MCF 10A (cell line): ENCODE measurements around the gene BRCC3. TPM values are rescaled to one million over a fixed set of nuclear protein-coding genes. Genes with fewer than 3 reads are reported as not detected.

Experiments used
- BruUV-seq: library from RNA; stranded (reverse); fragments of 400-500 nt; replicated peaks from 2 replicates; lab custom pipeline; 2021; lab: Mats Ljungman, UMichigan
- CTCF ChIA-PET: fragments of 300-600 bp; sonication (Branson Sonifier 250); formaldehyde crosslinking; extraction: SDS; loops from one replicate; lab custom pipeline; 2021; ENCODE audit warnings: antibody characterized with exemption, inconsistent platforms; lab: Yijun Ruan, JAX
- POLR2A ChIA-PET: fragments of 300-600, 350-650 bp; sonication (Branson Sonifier 250); formaldehyde crosslinking; extraction: SDS; loops from one replicate; lab custom pipeline; 2020; ENCODE audit warnings: antibody characterized with exemption, inconsistent platforms; lab: Yijun Ruan, JAX
- DNase-seq: peaks from one replicate; pipeline ENCODE4 v3.0.0-alpha.2; 2018; ENCODE audit not compliant: unreplicated experiment
- H3K27ac Mint-ChIP-seq: one replicate; pipeline ENCODE4 v1.8.0; 2022; ENCODE audit warnings: mild to moderate bottlenecking, low read depth, mixed read lengths; ENCODE audit not compliant: unreplicated experiment
- H3K27me3 Mint-ChIP-seq: one replicate; pipeline ENCODE4 v1.8.0; 2022; ENCODE audit warnings: mixed read lengths; ENCODE audit not compliant: insufficient read depth, unreplicated experiment
- H3K36me3 Mint-ChIP-seq: one replicate; pipeline ENCODE4 v1.8.0; 2022; ENCODE audit warnings: mild to moderate bottlenecking, moderate library complexity, mixed read lengths; ENCODE audit not compliant: insufficient read depth, unreplicated experiment
- H3K4me1 Mint-ChIP-seq: one replicate; pipeline ENCODE4 v1.8.0; 2022; ENCODE audit warnings: mixed read lengths; ENCODE audit not compliant: insufficient read depth, unreplicated experiment
- H3K4me3 Mint-ChIP-seq: one replicate; pipeline ENCODE4 v1.8.0; 2022; ENCODE audit warnings: mild to moderate bottlenecking, moderate library complexity, mixed read lengths; ENCODE audit not compliant: unreplicated experiment
- H3K9me3 Mint-ChIP-seq: one replicate; pipeline ENCODE4 v1.8.0; 2022; ENCODE audit warnings: mixed read lengths; ENCODE audit not compliant: unreplicated experiment
- intact Hi-C: fragments of 100-400 bp; cut with micrococcal nuclease; formaldehyde crosslinking; loops from 2 replicates; pipeline ENCODE4 v1.14.1; 2022
- total RNA-seq: library from RNA; stranded (reverse); gene quantifications from 2 replicates; pipeline ENCODE4 v1.2.3, GENCODE V29; 2022
- TF ChIP-seq, protein P1 (sequence below): fragments of 200-600 bp; IDR thresholded peaks from one replicate; pipeline ENCODE4 v1.8.0; 2022; ENCODE audit warnings: antibody characterized with exemption, mild to moderate bottlenecking; ENCODE audit not compliant: unreplicated experiment

The BRCC3 gene
- total RNA-seq, 1 experiment from 2014 or later: 21.1 TPM

DNA sequence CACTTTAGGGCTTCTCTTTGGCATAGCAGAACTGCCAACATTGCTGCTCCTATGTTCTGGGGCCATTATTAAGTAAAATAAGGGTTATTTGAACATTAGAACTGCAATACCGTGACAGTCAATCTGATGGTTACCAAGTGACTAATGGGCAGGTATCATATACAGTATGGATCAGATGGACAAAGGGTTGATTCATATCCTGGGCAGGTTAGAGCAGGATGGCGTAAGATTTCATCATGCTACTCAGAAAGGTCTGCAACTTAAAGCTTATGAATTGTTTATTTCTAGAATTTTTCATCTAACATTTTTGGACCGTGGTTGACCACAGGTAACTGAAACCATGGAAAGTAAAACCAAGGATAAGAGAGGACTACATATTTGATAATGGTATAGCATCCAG is 40.9 kb downstream of the BRCC3 start:
- CTCF ChIA-PET: interaction anchor here (2.6 kb wide), 1 partner anchor 18 kb away, joined by 10 read pairs; no protein-coding TSS in a partner anchor
- no TSS peak for BruUV-seq
- TF ChIP-seq, protein P1, sequence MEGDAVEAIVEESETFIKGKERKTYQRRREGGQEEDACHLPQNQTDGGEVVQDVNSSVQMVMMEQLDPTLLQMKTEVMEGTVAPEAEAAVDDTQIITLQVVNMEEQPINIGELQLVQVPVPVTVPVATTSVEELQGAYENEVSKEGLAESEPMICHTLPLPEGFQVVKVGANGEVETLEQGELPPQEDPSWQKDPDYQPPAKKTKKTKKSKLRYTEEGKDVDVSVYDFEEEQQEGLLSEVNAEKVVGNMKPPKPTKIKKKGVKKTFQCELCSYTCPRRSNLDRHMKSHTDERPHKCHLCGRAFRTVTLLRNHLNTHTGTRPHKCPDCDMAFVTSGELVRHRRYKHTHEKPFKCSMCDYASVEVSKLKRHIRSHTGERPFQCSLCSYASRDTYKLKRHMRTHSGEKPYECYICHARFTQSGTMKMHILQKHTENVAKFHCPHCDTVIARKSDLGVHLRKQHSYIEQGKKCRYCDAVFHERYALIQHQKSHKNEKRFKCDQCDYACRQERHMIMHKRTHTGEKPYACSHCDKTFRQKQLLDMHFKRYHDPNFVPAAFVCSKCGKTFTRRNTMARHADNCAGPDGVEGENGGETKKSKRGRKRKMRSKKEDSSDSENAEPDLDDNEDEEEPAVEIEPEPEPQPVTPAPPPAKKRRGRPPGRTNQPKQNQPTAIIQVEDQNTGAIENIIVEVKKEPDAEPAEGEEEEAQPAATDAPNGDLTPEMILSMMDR: no peak
- POLR2A ChIA-PET: interaction anchor here (0.5 to 2.2 kb wide), 4 partner anchors 8 to 531 kb away, joined by 3 to 8 read pairs (median 4); no protein-coding TSS in a partner anchor
- intact Hi-C loops: no loop called here
- H3K4me1 Mint-ChIP-seq: peaks cover 14% of the 10 kb centered on the region
- peak; percentile 83 for DNase-seq
- H3K9me3 Mint-ChIP-seq: peaks cover 5% of the 10 kb centered on the region
- H3K27ac Mint-ChIP-seq: peak overlapping the region; percentile 89
- H3K36me3 Mint-ChIP-seq: peaks cover 29% of the 10 kb centered on the region
- no peaks in the 10 kb centered on the region for H3K27me3 Mint-ChIP-seq
- H3K4me3 Mint-ChIP-seq: no peak overlapping the region

GRCh38 chrX:155113097-155113496 is 41.8 kb downstream of the BRCC3 start:
- BruUV-seq: no TSS peak
- CTCF ChIA-PET: no interaction called here

GRCh38 chrX:155115174-155115819 is 44.0 kb downstream of the BRCC3 start:
- TF ChIP-seq, protein P1: no peak
- intact Hi-C loops: no loop called here
- CTCF ChIA-PET: interaction anchor here (1.3 kb wide), 1 partner anchor 21 kb away, joined by 5 read pairs; no protein-coding TSS in a partner anchor
- H3K27me3 Mint-ChIP-seq: no peaks in the 10 kb centered on the region
- H3K4me3 Mint-ChIP-seq: no peak overlapping the region
- H3K36me3 Mint-ChIP-seq: peaks cover 32% of the 10 kb centered on the region
- POLR2A ChIA-PET: no interaction called here
- peak; percentile 27 for DNase-seq
- peaks cover 5% of the 10 kb centered on the region for H3K9me3 Mint-ChIP-seq
- no peak overlapping the region for H3K27ac Mint-ChIP-seq
- no TSS peak for BruUV-seq
- peaks cover 11% of the 10 kb centered on the region for H3K4me1 Mint-ChIP-seq

More at GRCh38 chrX:155113097-155113496, 41.8 kb downstream of the BRCC3 start:
- peaks cover 5% of the 10 kb centered on the region for H3K9me3 Mint-ChIP-seq
- H3K4me1 Mint-ChIP-seq: peaks cover 11% of the 10 kb centered on the region
- intact Hi-C loops: no loop called here
- no peak overlapping the region for H3K27ac Mint-ChIP-seq
- H3K36me3 Mint-ChIP-seq: peaks cover 20% of the 10 kb centered on the region
- POLR2A ChIA-PET: interaction anchor here (0.5 to 2.2 kb wide), 3 partner anchors 48 to 195 kb away, joined by 3 to 8 read pairs (median 4); no protein-coding TSS in a partner anchor
- H3K27me3 Mint-ChIP-seq: no peaks in the 10 kb centered on the region
- H3K4me3 Mint-ChIP-seq: no peak overlapping the region
- DNase-seq: no peak
- TF ChIP-seq, protein P1: no peak

DNA sequence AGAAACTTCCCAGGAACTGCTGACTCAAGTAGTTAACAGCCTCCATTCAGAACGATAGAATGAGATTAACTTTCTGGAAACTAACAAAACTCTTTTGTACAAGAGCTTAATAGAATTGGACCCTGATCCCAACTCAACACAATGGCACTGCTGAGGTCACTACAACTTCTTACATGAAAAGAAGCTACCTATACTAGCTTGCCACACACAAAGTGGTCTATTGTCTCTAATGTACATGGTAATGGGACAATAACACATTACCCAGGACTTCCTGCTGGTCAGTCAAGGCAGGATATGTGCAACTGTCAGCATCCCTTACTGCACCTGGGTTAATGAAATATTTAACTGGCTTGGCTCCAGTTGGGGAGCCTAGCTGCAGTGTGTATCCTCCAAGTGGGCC is 56.2 kb downstream of the BRCC3 start:
- Mint-ChIP-seq H3K4me3 (no peak overlapping the region), H3K9me3 (no peaks in the 10 kb centered on the region), H3K27me3 (no peaks in the 10 kb centered on the region), H3K36me3 (peaks cover 4% of the 10 kb centered on the region), H3K4me1 (no peaks in the 10 kb centered on the region), H3K27ac (no peak overlapping the region)
- TF ChIP-seq, protein P1: no peak
- POLR2A ChIA-PET: no interaction called here
- DNase-seq: no peak
- no TSS peak for BruUV-seq
- intact Hi-C loops: no loop called here
- CTCF ChIA-PET: interaction anchor here (1.3 to 1.4 kb wide), 2 partner anchors 9 to 209 kb away, joined by 3 to 4 read pairs; no protein-coding TSS in a partner anchor
